T-cell (primary cell): ENCODE data around the gene PIWIL4. TPM values are rescaled to one million over a fixed set of nuclear protein-coding genes. Genes with fewer than 3 reads are reported as not detected.

ENCODE experiments used
- ATAC-seq, 4 experiments: fragments of 200-7000 bp in 3 of 4; fragments of 150-1000 bp in 1 of 4; cut with Tn5 transposase; replicated peaks in 1 of 4; 1 replicate in 3 of 4; 2 replicates in 1 of 4; pipeline ENCODE4 v1.10.0; 2021; ENCODE audit warnings: moderate library complexity in 3 of 4, mild to moderate bottlenecking in 2 of 4, moderate number of reproducible peaks in 1 of 4
- CTCF ChIA-PET, 2 donors: fragments of 300-600 bp; sonication (Branson Sonifier 250); formaldehyde crosslinking; loops; one replicate each; lab custom pipeline; 2022; ENCODE audit warnings: antibody characterized with exemption in 2 of 2; lab: Charles Lee
- POLR2A ChIA-PET, 2 donors: fragments of 300-600 bp; sonication (Branson Sonifier 250); formaldehyde crosslinking; loops; one replicate each; lab custom pipeline; 2022; ENCODE audit warnings: antibody characterized with exemption in 2 of 2; lab: Charles Lee
- DNase-seq, 35 experiments: peaks; one replicate each; pipeline versions ENCODE4 v3.0.0 to v3.0.0-alpha.2; 2013 to 2023
- H3K27ac ChIP-seq: one replicate; pipeline ENCODE4 v1.5.1; 2013; ENCODE audit warnings: low read length
- H3K27me3 ChIP-seq, 2 experiments: replicated peaks in 1 of 2; 1 replicate in 1 of 2; 2 replicates in 1 of 2; pipeline versions ENCODE4 v1.6.1 to v1.7.0; 2013; ENCODE audit warnings: low read length in 1 of 2, mixed read lengths in 1 of 2; ENCODE audit not compliant: control insufficient read depth in 2 of 2, insufficient read depth in 2 of 2; ENCODE audit errors: extremely low read depth in 1 of 2
- H3K36me3 ChIP-seq, 2 donors: 1 replicate in 1 of 2; 2 replicates in 1 of 2; pipeline versions ENCODE4 v1.6.1 to v1.7.0; 2013; ENCODE audit warnings: low read length in 1 of 2; ENCODE audit not compliant: control insufficient read depth in 2 of 2, insufficient read depth in 1 of 2; ENCODE audit errors: extremely low read depth in 1 of 2
- H3K4me1 ChIP-seq, 2 experiments: 1 replicate in 1 of 2; 2 replicates in 1 of 2; pipeline versions ENCODE4 v1.6.1 to v1.7.0; 2013; ENCODE audit warnings: low read length in 2 of 2, mixed read lengths in 1 of 2; ENCODE audit not compliant: insufficient read depth in 2 of 2, control insufficient read depth in 1 of 2; ENCODE audit errors: extremely low read depth in 1 of 2
- H3K4me3 ChIP-seq, 2 donors: 1 replicate in 1 of 2; 2 replicates in 1 of 2; pipeline versions ENCODE4 v1.5.1 to v1.7.0; 2013; ENCODE audit warnings: mild to moderate bottlenecking in 2 of 2, low read length in 1 of 2, moderate library complexity in 1 of 2; ENCODE audit not compliant: control insufficient read depth in 1 of 2; ENCODE audit errors: extremely low read depth in 1 of 2
- H3K9me3 ChIP-seq: 2 replicates; pipeline ENCODE4 v1.7.0; 2013
- H3K27ac Mint-ChIP-seq, 2 donors: one replicate each; pipeline ENCODE4 v1.8.0; 2020 to 2021; ENCODE audit warnings: mild to moderate bottlenecking in 2 of 2, mixed read lengths in 2 of 2
- H3K27me3 Mint-ChIP-seq, 2 donors: one replicate each; pipeline ENCODE4 v1.8.0; 2021 to 2022; ENCODE audit warnings: mixed read lengths in 2 of 2
- H3K36me3 Mint-ChIP-seq: one replicate; pipeline ENCODE4 v1.8.0; 2021; ENCODE audit warnings: mixed read lengths
- H3K4me1 Mint-ChIP-seq, 3 donors: one replicate each; pipeline ENCODE4 v1.8.0; 2020 to 2022; ENCODE audit warnings: mixed read lengths in 3 of 3, mild to moderate bottlenecking in 1 of 3
- H3K4me3 Mint-ChIP-seq, 3 donors: one replicate each; pipeline ENCODE4 v1.8.0; 2020 to 2022; ENCODE audit warnings: mild to moderate bottlenecking in 3 of 3, mixed read lengths in 3 of 3, moderate library complexity in 3 of 3
- H3K9me3 Mint-ChIP-seq, 3 donors: one replicate each; pipeline ENCODE4 v1.8.0; 2020 to 2022; ENCODE audit warnings: mixed read lengths in 3 of 3
- WGBS: methylation state at CpG from one replicate; pipeline ENCODE4 v1.1.5; 2013; ENCODE audit warnings: missing lambda C conversion rate; ENCODE audit not compliant: insufficient coverage; 5-methylcytosine and 5-hydroxymethylcytosine counted together
- total RNA-seq, 35 experiments: library from RNA in 6 of 35; stranded (reverse) in 6 of 35; fragments of 120-200 nt in 1 of 35; gene quantifications; one replicate each; pipeline versions ENCODE4 v1.2.1 to v1.2.4 and lab custom pipeline; 2013 to 2026

The PIWIL4 gene
- total RNA-seq, 5 donors from 2014 or later (not counting 1 experiment from before 2014, with no cell fraction given): 0.82 to 2.7 (median 2.0) TPM

DNA sequence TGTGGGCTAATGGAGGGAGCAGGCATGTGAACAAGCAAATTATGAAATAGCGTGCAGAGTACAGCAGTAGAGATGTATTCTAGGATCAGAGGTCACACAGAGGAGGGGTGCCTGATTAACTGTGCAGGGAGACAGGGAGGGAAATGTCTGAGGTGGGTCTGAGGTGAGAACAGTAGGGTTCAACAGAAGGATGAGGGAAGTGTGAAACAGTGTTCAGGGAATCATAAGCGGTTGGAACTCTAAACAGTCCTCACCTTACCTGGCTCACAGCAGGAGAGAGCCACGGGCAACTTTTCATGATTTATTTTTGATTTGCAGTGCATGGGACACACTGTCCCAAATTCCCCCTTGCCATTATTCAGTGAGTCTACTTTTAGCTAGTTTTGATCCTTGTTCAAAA, 90.5 kb downstream of the PIWIL4 start:
- Mint-ChIP-seq H3K4me3 (no peak overlapping the region), H3K9me3 (no peaks in the 10 kb centered on the region), H3K36me3 (no peaks in the 10 kb centered on the region), H3K27ac (no peak overlapping the region), H3K27me3 (peaks cover 11 to 19% of the 10 kb centered on the region in 2 donors), H3K4me1 (peaks cover 0 to 8% (median 0%) of the 10 kb centered on the region in 3 donors)
- Histone ChIP-seq H3K4me3 (no peak overlapping the region), H3K36me3 (no peaks in the 10 kb centered on the region), H3K27ac (no peak overlapping the region), H3K4me1 (no peaks in the 10 kb centered on the region), H3K27me3 (peaks cover 0 to 4% of the 10 kb centered on the region in 2 experiments), H3K9me3 (no peaks in the 10 kb centered on the region)
- 75% methylated on average over 1 of the region's 3 CpGs for WGBS
- ATAC-seq: no peak
- ChIA-PET POLR2A (no interaction called here), CTCF (no interaction called here)
- DNase-seq: no peak

DNA sequence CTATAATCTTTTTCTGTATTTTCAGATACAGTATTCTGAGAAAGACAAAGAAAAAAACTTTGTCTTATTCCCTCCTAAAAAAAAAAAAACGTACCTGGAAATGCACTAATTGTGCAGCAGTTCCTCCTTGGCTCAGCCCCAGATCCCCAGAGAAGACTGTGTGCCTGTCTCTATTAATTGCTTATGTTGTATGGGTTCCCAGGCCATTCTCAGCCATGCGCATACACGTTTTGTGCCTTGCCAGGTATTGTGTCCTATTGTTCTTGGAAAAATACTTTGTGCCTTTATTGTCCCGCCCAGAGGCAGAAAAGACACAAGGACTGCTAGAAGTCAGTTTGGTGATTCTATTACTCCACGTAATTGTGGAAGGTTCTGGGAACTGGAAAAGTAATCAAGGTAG, 91.2 kb downstream of the PIWIL4 start:
- Histone ChIP-seq H3K27ac (no peak overlapping the region), H3K4me3 (no peak overlapping the region), H3K9me3 (no peaks in the 10 kb centered on the region), H3K4me1 (no peaks in the 10 kb centered on the region), H3K36me3 (no peaks in the 10 kb centered on the region), H3K27me3 (peaks cover 0 to 4% of the 10 kb centered on the region in 2 experiments)
- CTCF ChIA-PET: no interaction called here
- WGBS: 55% methylated on average over 4 of the region's 5 CpGs
- Mint-ChIP-seq H3K27me3 (peaks cover 11 to 19% of the 10 kb centered on the region in 2 donors), H3K4me1 (peaks cover 0 to 8% (median 0%) of the 10 kb centered on the region in 3 donors), H3K27ac (no peak overlapping the region), H3K36me3 (no peaks in the 10 kb centered on the region), H3K9me3 (no peaks in the 10 kb centered on the region), H3K4me3 (no peak overlapping the region)
- ATAC-seq (no peak), DNase-seq (no peak)
- POLR2A ChIA-PET: no interaction called here

DNA sequence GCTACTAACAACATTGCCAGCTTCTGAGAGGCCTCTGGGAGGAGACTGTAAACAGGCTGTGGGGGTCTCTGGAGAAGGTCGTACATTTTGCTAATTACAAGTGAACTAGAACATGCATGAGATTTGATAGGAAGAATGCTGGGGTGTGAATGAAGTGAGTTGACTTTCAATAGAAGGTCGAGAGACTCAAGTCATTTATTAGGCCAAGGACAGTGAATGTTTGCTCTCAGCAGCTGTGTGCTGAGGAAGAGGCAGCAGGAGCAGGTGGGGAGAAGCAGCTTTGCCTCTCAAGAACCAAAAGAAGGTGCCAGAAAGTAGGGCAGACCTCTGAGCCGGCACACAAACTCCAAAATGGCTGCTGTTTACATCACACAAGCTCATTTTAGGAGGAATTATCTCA, 91.7 kb downstream of the PIWIL4 start:
- WGBS: 69% methylated on average over 2 of the region's 3 CpGs
- H3K4me3 ChIP-seq: no peak overlapping the region
- Mint-ChIP-seq H3K4me1 (peaks cover 0 to 8% (median 0%) of the 10 kb centered on the region in 3 donors), H3K27ac (no peak overlapping the region), H3K9me3 (no peaks in the 10 kb centered on the region), H3K27me3 (peaks cover 6 to 19% of the 10 kb centered on the region in 2 donors), H3K4me3 (no peak overlapping the region), H3K36me3 (no peaks in the 10 kb centered on the region)
- ChIA-PET POLR2A (no interaction called here), CTCF (no interaction called here)
- no peak overlapping the region for H3K27ac ChIP-seq
- no peaks in the 10 kb centered on the region for H3K27me3 ChIP-seq
- H3K36me3 ChIP-seq: no peaks in the 10 kb centered on the region
- H3K9me3 ChIP-seq: no peaks in the 10 kb centered on the region
- ATAC-seq: no peak
- no peak for DNase-seq
- H3K4me1 ChIP-seq: no peaks in the 10 kb centered on the region

DNA sequence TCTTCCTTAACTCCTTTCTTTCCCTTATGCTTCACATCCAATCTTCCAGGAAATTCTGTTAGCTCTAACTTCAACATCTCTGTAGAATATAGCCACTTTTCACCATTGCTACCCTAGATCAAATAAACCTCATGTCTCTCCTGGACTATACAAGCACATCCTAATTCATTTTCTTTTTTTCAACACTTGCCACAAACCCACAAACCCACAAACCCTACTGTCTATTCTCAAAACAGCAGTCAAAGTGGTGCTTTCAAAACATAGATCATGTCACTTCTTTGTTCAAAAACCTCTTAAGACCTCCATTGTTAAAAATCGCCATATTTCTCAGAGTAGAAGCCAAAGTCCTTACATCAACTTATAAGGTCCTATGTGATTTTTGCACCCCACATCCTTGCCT, 94.3 kb downstream of the PIWIL4 start:
- Mint-ChIP-seq H3K4me1 (peaks cover 0 to 8% (median 0%) of the 10 kb centered on the region in 3 donors), H3K36me3 (no peaks in the 10 kb centered on the region), H3K4me3 (no peak overlapping the region), H3K27me3 (peaks cover 12 to 19% of the 10 kb centered on the region in 2 donors), H3K27ac (no peak overlapping the region), H3K9me3 (no peaks in the 10 kb centered on the region)
- Histone ChIP-seq H3K36me3 (no peaks in the 10 kb centered on the region), H3K9me3 (no peaks in the 10 kb centered on the region), H3K4me3 (no peak overlapping the region), H3K27ac (no peak overlapping the region), H3K27me3 (no peaks in the 10 kb centered on the region), H3K4me1 (no peaks in the 10 kb centered on the region)
- ChIA-PET POLR2A (no interaction called here), CTCF (no interaction called here)
- ATAC-seq (no peak), DNase-seq (no peak)
- WGBS: no CpG with 5 or more reads among the region's 1 CpG

DNA sequence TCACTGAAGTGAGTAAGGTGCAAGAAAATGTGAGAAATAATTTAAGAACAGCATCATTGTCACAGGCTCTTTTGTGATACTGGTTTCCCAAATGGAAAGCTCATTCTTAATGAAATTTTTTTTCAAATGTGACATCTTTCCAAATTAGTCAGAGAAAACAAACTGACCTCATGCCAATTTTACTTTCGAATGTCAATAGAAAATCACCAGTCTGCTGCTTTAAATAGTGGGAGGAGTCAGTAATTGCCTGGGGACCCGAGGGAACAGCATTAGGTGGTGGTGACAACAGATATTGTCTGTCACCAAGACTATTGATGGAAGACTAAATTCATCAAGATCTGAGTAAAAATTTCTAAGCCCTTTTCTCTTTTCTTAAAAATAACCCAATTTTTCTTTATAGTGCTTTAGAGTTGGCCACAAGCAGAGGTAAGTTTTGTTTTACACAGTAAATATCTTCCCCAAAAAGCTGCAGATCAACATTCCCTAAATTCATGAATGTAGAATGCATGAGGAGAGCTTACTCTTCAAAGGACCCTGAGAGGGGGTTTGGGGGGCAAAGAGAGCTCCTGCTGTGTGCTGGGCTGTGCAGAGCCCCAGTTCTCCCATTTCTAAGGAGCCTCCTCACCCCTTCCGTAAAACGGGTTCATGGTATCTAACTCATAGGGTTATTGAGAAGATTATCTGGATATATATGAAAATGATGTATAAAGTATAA, 95.1 kb downstream of the PIWIL4 start:
- WGBS: no CpG with 5 or more reads among the region's 4 CpGs
- no peak overlapping the region for H3K4me3 Mint-ChIP-seq
- no peak for ATAC-seq

DNA sequence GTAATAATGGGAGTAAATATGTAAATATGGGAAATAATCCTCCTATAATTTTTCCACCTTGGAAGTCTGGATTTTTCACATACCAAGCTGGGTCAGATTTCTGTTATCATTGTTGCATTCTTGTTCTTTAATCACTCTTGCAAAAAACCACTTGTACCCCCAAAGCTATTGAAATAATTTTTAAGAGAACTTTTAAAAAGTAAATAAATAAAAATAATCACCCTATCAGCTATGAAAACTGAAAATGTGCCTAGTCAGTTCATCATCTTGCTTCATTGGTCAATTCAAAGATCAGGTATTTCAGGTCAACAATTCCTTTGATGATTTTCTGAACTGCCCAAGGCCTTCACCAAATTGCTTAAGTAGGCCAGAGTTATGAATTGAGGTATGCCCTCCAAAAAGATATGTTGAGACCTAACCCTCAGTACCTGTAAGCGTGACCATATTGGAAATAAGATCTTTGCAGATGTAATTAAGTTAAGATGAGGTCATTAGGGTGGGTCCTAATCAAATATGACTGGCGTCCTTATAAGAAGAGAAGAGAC, 95.8 kb downstream of the PIWIL4 start:
- peaks cover 0 to 8% (median 0%) of the 10 kb centered on the region in 3 donors for H3K4me1 Mint-ChIP-seq
- H3K9me3 Mint-ChIP-seq: no peaks in the 10 kb centered on the region
- no peaks in the 10 kb centered on the region for H3K36me3 ChIP-seq
- ChIA-PET POLR2A (no interaction called here), CTCF (no interaction called here)
- H3K27me3 ChIP-seq: no peaks in the 10 kb centered on the region
- no peaks in the 10 kb centered on the region for H3K9me3 ChIP-seq
- H3K27me3 Mint-ChIP-seq: peaks cover 12 to 16% of the 10 kb centered on the region in 2 donors
- no peak overlapping the region for H3K27ac ChIP-seq
- DNase-seq (no peak), ATAC-seq (no peak)
- no peak overlapping the region for H3K27ac Mint-ChIP-seq
- WGBS: 94% methylated on average over 2 of the region's 2 CpGs
- H3K36me3 Mint-ChIP-seq: no peaks in the 10 kb centered on the region
- no peak overlapping the region for H3K4me3 Mint-ChIP-seq
- H3K4me1 ChIP-seq: no peaks in the 10 kb centered on the region
- no peak overlapping the region for H3K4me3 ChIP-seq

More for the DNA sequence above, 95.1 kb downstream of the PIWIL4 start:
- CTCF ChIA-PET: no interaction called here
- H3K4me3 ChIP-seq: no peak overlapping the region
- no peaks in the 10 kb centered on the region for H3K4me1 ChIP-seq
- Mint-ChIP-seq H3K27me3 (peaks cover 12 to 21% of the 10 kb centered on the region in 2 donors), H3K36me3 (no peaks in the 10 kb centered on the region), H3K27ac (no peak overlapping the region), H3K4me1 (peaks cover 0 to 8% (median 0%) of the 10 kb centered on the region in 3 donors), H3K9me3 (no peaks in the 10 kb centered on the region)
- H3K9me3 ChIP-seq: no peaks in the 10 kb centered on the region
- POLR2A ChIA-PET: no interaction called here
- H3K27me3 ChIP-seq: no peaks in the 10 kb centered on the region
- H3K36me3 ChIP-seq: no peaks in the 10 kb centered on the region
- DNase-seq: no peak
- H3K27ac ChIP-seq: no peak overlapping the region
